ENCODE results near the gene CTSC.

GRCh38 chr11:88301488-88302140 is 35.9 kb downstream of the CTSC start:
- TF ChIP-seq, protein P1, sequence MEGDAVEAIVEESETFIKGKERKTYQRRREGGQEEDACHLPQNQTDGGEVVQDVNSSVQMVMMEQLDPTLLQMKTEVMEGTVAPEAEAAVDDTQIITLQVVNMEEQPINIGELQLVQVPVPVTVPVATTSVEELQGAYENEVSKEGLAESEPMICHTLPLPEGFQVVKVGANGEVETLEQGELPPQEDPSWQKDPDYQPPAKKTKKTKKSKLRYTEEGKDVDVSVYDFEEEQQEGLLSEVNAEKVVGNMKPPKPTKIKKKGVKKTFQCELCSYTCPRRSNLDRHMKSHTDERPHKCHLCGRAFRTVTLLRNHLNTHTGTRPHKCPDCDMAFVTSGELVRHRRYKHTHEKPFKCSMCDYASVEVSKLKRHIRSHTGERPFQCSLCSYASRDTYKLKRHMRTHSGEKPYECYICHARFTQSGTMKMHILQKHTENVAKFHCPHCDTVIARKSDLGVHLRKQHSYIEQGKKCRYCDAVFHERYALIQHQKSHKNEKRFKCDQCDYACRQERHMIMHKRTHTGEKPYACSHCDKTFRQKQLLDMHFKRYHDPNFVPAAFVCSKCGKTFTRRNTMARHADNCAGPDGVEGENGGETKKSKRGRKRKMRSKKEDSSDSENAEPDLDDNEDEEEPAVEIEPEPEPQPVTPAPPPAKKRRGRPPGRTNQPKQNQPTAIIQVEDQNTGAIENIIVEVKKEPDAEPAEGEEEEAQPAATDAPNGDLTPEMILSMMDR (conservative IDR thresholded peaks at IDR 0.05), result no peak
- TF ChIP-seq EZH2 (IDR thresholded peaks at IDR 0.05; ENCODE audit: low read depth), result no peak

Measured in PC-9 (cell line).